NCI-H2107 (cell line): Measurements from ENCODE around the gene ACY1.
"Not testable (repeated sequence)": the region's sequence is repeated elsewhere in the genome, so short reads cannot be mapped to it uniquely, and the experiment has no call there.

Source experiments
- DNase-seq: peaks from one replicate; lab custom pipeline; 2025; lab: John Stamatoyannopoulos, UW

ACY1 gene

GRCh38 chr3:52025453-52025852, 42.1 kb downstream of the ACY1 start:
- no peak for DNase-seq

GRCh38 chr3:52026041-52026440, 42.7 kb downstream of the ACY1 start:
- no peak for DNase-seq

GRCh38 chr3:52028572-52028971, 45.2 kb downstream of the ACY1 start:
- DNase-seq = no peak

GRCh38 chr3:52029053-52029452, 45.7 kb downstream of the ACY1 start:
- no peak for DNase-seq

- DNase-seq = no peak
Measured at GRCh38 chr3:52029535-52029934, 46.2 kb downstream of the ACY1 start.

GRCh38 chr3:52030714-52031310, 47.5 kb downstream of the ACY1 start:
- no peak for DNase-seq

- DNase-seq = no peak
Measured at GRCh38 chr3:52031896-52032295, 48.6 kb downstream of the ACY1 start.

GRCh38 chr3:52032702-52033408, 49.5 kb downstream of the ACY1 start:
- no peak for DNase-seq

GRCh38 chr3:52033748-52034147, 50.4 kb downstream of the ACY1 start:
- DNase-seq = not testable (repeated sequence)

- no peak for DNase-seq
Measured at GRCh38 chr3:52034212-52034611, 50.9 kb downstream of the ACY1 start.

- DNase-seq = no peak
Measured at GRCh38 chr3:52034651-52035050, 51.3 kb downstream of the ACY1 start.

GRCh38 chr3:52036222-52036694, 52.9 kb downstream of the ACY1 start:
- DNase-seq = no peak

GRCh38 chr3:52036829-52037228, 53.5 kb downstream of the ACY1 start:
- no peak for DNase-seq

- DNase-seq = no peak
Measured at GRCh38 chr3:52037291-52037690, 54.0 kb downstream of the ACY1 start.

- DNase-seq = no peak
Measured at GRCh38 chr3:52038227-52038626, 54.9 kb downstream of the ACY1 start.
